GM12873 (cell line): ENCODE data around the gene ANKHD1.
A peak's percentile ranks its signal among the peaks of the same experiment; 100 is the strongest.

ENCODE experiments used
- CTCF ChIP-seq: IDR thresholded peaks from 2 replicates; pipeline ENCODE4 v1.5.1; 2012; ENCODE audit warnings: low read depth, mild to moderate bottlenecking, moderate library complexity, low read length, control low read depth; ENCODE audit not compliant: insufficient read depth; ENCODE audit errors: missing control alignments

ANKHD1 gene

GRCh38 chr5:140540227-140540626 lies 138.6 kb downstream of the ANKHD1 start:
- no peak for TF ChIP-seq CTCF

DNA sequence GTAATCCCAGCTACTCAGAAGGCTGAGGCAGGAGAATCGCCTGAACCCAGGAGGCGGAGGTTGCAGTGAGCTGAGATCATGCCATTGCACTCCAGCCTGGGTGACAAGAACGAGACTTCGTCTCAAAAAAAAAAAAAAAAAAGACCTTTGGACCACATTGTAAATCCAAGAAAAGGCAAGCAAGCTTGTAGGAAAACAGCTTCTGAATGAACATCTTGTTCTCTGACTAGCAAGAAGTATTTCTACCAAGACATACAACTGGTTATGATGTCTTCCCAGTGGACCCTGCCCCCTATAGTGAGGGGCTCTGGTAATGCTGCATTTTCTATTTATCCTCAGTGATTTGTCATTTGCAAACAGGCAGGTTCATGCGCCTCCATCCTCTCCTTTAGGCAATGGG lies 141.3 kb downstream of the ANKHD1 start:
- TF ChIP-seq CTCF, result no peak

GRCh38 chr5:140544986-140545385 lies 143.4 kb downstream of the ANKHD1 start:
- no peak for TF ChIP-seq CTCF

DNA sequence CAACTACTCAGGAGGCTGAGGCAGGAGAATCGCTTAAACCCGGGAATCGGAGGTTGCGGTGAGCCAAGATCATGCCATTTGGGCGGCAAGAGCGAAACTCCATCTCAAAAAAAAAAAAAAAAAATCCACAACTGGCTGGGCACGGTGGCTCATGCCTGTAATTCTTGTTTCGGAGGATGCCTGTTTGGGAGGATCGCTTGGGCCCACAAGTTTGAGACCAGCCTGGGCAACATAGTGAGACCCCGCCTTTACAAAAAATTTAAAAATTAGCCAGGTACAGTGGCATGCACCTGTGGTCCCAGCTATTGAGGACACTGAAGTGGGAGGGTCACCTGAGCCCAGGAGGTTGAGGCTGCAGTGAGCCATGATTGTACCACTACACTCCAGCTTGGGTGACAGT lies 144.0 kb downstream of the ANKHD1 start:
- TF ChIP-seq CTCF, result no peak

DNA sequence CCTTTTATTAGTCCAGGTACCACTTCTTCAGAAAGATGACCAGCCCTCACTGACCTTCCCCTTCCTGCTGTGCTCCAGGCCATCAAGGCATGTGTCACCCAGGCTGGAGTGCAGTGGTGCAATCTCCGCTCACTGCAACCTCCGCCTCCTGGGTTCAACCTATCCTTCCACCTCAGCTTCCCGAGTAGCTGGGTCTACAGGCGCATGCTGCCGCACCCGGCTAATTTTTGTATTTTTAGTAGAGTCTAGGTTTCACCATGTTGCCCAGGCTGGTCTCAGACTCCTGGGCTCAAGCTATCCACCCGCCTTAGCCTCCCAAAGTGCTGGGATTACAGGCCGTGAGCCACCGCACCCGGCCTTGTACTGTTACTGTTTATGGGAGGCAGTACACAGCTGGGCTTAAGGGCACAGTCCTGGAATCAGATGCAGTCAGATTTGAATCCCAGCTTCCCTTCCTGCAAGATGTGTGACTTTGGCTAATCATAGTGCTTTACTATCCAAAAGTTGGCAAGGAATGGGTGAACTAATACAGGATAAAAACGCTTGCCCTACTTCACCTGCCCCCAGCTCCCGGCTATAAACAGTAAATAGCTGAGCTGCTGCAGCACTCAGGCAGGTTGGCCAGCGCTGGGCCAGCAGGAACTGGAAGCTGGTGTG lies 145.3 kb downstream of the ANKHD1 start:
- TF ChIP-seq CTCF, result no peak

- TF ChIP-seq CTCF, result peak; percentile 62
Measured at GRCh38 chr5:140547508-140548299, 146.1 kb downstream of the ANKHD1 start, which contains the start of gene EIF4EBP3. TSS of gene EIF4EBP3 (plus strand) at chr5:140547662. CDS start at chr5:140547738, 76 bp downstream.

DNA sequence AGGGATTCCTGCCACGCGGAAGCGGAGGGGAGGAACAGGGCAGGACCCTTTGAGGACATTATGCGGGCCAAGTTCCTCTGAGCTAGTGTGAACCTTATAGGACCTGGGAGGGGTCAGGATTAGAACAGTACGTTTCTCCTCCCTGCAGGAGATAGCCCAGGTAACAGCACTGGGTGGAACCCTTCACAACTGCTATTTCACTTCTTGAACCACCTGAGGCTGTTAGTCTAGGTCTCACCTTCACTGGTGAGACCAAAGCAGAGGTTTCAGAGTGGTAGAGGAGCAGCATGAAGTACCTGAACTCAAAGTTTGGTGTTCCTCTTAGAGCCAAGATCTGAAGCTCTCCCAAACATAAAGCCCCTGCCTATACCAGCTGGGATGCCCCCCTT lies 146.7 kb downstream of the ANKHD1 start:
- no peak for TF ChIP-seq CTCF
